GM20431 (cell line): ENCODE measurements around the gene RAB3C.
"Not testable (repeated sequence)": the region's sequence is repeated elsewhere in the genome, so short reads cannot be mapped to it uniquely, and the experiment has no call there.

Experiments
- in situ Hi-C: fragments of 300-500 bp; cut with MseI, MboI; formaldehyde crosslinking; loops from one replicate; pipeline ENCODE4 v1.15.0; 2020; ENCODE audit warnings: low sequenced_read_pairs; ENCODE audit not compliant: unreplicated experiment

The RAB3C gene

DNA sequence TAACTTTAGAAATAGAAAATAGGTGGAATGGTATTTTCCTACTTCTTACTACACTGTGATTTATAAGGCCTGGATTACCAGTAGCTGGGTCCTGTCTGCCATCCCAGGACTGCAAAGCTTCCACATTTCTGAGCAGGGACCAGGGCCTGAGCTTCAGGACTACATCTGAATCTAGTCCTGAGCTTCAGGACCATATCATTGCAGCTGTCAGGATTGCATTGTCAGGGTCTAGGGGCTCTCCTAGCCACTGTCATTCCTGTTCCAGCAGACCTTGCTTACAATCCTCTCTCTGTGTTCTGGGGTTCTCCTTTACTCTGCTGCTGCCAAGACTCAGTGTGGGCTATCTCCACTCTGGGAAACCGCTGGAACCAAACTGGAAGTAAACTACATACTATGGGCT, 16.3 kb downstream of the RAB3C start:
- in situ Hi-C loops, result no loop called here

DNA sequence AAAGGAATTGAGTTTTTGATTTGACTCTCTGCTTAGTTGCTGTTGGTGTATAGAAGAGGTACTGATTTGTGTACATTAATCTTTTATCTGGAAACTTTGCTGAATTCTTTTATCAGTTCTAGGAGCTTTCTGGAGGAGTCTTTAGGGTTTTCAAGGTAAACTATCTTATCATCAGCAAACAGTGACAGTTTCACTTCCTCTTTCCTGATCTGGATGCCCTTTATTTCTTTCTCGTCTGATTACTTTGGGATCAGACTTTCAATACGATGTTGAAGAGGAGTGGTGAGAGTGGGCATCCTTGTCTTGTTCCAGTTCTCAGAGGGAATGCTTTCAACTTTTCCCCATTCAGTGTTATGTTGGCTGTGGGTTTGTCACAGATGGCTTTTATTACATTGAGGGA, 17.7 kb downstream of the RAB3C start:
- in situ Hi-C loops, result not testable (repeated sequence)

DNA sequence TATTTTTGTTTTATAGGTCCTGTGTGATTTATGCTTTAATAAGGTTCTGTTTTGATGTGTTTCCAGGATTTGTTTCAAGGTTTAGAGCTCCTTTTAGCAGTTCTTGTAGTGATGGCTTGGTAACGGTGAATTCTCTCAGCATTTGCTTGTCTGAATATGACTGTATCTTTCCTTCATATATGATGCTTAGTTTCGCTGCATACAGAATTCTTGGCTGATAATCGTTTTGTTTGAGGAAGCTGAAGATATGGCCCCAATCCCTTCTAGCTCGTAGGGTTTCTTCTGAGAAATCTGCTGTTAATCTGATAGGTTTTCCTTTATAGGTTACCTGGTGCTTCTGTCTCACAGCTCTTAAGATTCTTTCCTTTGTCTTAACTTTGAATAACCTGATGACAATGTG, 20.0 kb downstream of the RAB3C start:
- in situ Hi-C loops, result not testable (repeated sequence)

DNA sequence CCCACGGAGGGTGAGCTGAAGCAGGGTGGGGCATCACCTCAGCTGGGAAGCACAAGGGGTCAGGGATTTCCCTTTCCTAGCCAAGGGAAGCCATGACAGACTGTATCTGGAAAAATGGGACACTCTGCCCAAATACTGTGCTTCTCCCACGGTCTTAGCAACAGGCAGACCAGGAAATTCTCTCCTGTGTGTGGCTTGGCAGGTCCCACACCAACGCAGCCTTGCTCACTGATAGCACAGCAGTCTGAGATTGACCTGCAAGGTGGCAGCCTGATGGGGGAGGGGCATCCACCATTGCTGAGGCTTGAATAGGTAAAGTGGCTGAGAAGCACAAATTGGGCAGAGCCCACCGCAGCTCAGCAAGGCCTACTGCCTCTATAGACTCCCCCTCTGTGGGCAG, 23.2 kb downstream of the RAB3C start:
- in situ Hi-C loops, result no loop called here

DNA sequence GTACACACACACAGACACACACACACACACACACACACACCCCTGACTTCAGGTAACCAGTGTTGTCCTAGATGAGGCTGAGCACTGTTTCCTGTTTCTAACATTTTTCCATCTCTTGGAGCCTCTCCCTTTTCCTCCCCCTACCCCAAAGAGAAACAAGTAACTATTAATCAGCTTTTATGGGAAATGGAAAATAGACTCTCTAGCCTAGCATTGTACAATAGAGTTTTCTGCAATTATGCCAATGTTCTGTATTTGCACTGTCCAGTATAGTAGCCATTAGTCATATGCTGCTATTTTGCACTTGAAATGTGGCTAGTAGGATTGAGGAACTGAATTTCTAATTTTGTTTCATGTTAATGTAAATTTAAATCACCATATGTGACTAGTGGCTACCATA, 33.1 kb downstream of the RAB3C start:
- in situ Hi-C loops, result no loop called here

DNA sequence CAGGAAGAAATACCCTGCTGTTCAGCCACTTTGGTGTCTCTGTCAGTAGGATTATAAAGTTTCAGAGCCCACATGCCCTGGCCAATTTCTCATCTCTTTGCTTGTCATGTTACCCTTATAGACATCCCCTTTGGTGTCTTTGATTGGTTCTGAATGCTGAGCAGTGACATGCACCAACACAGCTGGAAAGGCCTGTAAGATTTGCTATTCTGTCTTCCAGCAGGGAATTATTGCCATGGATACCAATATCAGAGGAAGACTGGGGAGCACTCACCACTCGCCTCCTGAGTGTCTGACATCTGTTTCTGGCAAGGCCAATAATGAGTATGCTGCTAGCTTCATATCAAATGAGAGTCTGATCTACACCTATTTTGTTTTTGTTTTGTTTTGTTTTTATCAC, 34.4 kb downstream of the RAB3C start:
- in situ Hi-C loops, result no loop called here

DNA sequence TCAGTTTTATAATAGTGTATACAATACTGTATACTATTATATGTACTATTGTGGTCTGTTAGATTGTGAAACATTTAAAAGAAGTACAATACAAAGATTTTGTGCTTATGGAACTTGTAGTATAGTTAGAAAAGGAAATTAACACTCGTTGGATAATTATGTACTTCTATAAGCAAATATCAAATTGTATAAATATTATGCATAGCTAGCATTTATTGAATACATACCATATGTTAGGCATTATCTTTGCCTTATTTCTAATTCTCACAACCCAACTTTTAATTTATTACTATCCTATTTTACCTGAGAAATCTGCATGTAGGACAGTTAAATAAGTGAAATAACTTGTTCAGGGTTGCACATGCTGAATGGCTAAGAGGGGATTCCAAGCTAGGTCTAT, 37.5 kb downstream of the RAB3C start:
- in situ Hi-C loops, result no loop called here

DNA sequence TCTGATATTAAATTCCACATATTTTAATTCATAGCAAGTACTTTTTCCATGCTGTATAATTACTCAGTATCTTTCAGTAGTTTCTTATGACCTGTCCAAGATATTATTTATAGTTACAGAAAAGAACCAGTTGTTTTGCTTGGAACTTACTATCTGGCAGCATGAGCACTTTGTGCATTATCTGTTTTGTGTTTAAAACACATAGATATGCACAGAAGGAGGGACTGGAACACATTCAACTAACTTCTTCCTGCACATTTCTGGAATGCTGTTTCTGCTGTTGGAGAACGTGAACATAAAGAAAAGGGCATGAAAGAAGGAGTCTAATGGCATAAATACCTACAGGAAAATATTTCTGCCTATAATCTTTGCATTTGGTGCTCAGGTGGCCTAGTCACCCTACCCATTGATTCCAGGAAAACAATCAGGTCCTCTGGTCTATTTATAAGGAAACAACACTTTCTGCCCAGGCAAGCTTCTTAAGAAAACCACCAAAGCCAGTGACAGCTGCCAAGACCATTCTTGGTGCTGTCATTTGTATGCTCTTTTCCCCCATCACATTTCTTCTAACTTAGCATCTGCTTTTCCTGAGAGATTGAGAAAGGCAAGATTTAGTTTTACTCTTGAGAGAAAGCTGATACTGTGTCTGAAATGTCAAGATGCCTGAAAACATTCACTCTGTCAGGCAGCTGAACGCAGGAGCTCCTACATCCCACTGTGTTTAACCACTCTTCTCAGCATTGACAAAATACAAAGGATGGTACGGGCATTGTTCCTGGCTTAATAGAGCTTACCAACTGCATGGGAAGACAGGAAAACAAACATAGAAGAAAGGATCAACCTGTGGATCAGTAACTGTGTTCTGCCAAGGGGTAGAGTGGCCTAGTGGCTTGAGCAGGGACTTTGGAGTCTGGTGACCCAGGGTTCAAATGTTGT, 40.3 kb downstream of the RAB3C start:
- in situ Hi-C loops, result no loop called here

DNA sequence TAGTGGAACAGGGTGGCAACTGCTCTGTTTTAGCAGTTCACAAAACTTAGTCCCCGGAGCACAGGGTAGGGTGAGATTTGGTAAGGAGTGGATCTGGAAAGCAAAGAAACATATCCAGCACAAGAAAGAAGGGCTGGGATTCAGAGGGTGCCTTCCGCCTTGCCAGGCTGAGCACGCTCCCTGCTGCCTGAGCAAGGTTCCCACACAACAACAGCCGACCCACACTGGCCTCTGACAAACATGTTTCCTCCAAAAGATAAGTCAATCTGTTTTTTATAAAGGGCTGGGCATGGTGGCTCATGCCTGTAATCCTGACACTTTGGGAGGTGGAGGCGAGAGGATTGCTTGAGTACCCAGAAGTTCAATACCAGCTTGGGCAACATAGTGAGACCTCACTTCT, 45.8 kb downstream of the RAB3C start:
- in situ Hi-C loops, result no loop called here

DNA sequence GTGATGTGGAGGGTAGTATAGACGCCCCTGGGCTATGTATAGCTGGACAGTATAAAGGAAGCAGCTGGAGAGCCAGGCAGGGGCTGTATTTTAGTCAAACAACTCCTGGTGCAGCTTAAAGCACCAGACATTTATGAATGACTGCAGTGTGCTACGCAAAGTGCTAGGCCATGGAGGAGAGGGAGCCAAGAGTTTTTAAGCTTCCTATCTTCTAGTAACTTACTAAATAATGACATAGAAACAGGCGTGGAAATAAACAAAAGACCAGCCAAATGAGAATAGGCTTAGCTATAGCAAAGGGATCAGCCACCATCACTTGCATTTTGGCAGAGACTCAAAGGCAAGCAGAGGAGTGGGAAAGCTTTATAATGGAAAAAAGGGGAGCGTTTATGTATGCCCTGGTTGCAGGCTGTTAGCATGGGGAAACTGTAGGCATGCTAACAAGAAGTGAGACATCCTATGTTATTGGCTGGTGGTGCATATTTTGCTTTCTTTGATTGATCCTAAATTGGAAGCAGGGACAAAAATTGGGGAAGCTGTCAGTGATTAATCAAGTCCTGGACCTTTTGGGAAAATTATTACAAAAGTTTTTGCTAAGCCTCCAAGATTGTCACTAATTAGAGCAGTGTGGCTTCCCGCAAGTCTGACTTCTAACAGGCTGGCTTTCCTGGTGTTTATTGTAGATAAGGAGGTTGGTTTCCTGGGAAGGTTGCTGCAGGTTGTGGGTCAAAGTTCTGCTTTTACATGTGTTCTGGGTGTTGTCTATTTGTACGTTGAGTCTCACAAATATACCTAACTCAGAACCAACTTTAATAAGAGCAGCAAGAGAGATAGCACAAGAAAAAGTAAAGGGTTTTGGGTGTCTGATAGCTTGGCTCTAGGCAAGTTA, 46.6 kb downstream of the RAB3C start:
- in situ Hi-C loops, result no loop called here

DNA sequence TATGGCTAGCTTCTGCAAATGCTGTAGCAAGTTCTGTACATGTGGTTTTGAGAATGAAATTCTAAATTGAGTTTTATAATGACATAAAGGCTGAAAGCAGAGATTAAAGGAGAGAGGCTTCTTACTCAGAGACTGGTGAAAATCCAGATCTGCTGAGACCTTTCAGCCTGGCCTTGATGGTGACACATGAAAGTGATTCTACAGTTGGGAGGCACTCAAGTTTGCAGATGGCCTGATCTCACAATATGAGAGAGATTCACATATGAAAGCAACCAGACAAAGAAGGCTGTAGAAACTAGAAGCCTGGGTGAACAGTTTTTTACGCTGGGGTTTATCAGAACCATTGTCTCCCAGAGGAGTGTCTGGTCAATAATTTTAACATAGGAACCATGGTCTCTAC, 49.0 kb downstream of the RAB3C start:
- in situ Hi-C loops, result no loop called here

DNA sequence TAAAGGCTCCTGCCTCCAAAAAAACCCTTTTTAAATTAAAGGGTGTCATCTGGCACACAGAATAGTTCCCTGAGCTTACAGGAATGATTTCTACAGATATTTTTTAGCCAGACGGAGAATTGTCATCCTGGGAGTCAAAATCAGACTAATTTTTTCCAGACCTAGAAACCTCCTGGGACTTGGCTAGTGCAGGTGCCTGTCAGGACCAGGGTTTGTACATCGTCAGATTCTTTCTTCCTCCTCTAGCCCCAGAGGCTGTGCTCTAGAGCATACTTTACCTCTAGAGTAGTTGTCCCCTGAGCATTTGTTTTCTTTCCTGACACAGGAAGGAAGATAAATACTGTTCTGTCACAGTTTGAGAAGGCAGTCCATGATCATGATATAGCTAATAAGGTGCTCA, 52.5 kb downstream of the RAB3C start:
- in situ Hi-C loops, result no loop called here

DNA sequence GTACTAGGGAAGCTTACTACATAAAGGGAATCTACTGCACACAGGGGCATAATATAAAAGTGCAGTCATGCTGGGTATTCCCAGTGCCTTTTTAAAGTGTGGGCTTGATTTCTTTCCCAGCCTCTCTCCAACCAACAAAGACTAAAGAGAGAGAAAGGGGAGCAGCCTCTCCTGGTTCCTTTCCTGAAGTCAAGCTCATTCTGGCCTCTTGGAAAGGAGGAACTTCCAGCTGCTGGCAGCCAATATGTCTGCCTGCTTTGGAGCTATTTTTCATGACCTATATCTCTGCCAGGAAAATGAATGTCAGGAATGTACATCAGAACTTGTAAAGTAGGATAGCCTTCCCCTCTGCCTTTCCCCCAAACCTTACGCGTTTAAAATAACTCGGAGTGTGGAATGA, 57.1 kb downstream of the RAB3C start:
- in situ Hi-C loops, result no loop called here

DNA sequence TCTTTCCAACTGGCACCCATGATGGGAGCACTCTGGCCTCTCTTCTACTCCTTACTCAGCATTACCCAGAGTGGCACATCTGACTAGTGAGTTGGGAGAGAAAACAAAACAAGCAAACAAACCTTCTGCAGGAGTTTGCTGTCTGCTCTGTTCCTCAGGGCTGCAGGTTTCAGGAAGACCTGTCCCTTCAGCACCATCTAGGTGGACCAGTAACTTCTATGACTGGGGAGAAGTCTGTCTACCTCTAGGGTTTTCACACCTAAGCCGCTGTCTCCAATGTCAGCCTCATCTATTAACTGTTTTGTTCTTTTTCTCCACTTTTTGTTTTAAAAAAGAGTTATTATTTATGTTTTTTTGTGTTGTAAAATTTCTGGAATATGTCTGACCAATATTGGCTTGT, 58.7 kb downstream of the RAB3C start:
- in situ Hi-C loops, result no loop called here

DNA sequence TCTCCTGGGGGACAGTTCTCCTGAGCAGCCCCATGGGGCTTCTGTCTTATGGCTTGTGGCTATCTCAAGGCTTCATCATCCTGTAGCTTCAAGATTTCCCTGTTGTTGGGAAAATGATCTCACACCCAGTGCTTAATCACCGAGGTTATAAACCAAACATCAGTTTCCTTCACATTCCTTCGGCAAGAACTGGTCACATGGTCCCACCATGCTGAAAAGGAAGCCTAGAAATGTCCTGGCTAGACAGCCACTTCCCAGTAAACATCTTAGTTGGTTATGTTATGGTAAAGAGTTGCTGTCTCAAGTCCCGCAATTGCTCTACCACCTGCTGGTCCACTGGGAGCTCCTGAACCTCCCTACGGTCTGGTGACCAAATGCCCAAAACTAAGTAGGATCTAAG, 66.0 kb downstream of the RAB3C start:
- in situ Hi-C loops, result no loop called here

DNA sequence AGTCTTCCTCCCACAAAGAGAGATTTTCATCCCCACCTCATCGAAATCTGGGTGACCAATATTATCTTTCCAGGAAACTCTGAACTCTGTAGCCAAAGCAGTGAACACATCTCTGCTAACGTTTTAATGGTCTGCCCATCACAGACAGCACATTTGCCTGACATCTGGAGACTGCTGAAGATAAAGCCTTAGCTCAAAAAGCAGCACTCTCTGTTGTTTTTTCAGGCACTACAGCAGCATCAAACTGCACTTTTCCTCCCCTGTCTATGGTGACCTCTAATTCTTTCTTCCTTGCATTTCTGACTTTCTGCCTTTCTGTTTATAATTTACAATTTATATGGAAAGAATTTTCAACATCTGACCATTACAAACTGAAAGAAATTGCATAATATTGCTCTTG, 66.8 kb downstream of the RAB3C start:
- in situ Hi-C loops, result no loop called here

DNA sequence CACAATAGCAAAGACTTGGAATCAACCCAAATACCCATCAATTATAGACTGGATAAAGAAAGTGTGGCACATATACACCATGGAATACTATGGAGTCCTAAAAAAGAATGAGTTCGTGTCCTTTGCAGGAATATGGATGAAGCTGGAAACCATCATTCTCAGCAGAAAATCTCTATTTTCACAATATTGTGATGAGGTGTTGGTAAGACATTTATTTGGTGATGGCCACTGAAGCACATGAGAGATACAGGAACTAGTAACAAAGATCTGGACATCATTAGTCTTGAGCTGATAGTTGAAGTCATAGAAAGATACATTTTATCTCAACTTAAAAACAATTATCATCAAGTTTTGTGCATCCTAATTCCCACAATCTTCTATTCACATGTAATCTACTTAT, 70.6 kb downstream of the RAB3C start:
- in situ Hi-C loops, result no loop called here

DNA sequence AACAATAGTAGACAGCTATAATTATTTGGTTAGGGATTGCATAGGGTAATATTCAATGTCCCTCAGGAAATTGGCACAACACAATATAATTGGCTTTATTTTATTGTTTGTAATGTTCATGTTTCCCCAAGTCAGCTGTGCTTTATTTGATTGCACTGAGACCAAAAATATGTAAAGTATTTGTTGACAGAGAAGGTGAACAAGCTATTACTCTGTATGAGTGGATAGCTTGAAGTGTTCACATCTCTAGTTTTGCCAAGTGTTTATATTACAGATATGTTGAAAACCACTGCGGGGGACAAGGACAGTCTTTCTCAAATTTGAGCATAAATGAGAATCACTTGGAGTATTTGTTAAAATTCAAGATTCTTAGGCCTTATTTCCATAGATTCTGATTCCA, 83.3 kb downstream of the RAB3C start:
- in situ Hi-C loops, result no loop called here

DNA sequence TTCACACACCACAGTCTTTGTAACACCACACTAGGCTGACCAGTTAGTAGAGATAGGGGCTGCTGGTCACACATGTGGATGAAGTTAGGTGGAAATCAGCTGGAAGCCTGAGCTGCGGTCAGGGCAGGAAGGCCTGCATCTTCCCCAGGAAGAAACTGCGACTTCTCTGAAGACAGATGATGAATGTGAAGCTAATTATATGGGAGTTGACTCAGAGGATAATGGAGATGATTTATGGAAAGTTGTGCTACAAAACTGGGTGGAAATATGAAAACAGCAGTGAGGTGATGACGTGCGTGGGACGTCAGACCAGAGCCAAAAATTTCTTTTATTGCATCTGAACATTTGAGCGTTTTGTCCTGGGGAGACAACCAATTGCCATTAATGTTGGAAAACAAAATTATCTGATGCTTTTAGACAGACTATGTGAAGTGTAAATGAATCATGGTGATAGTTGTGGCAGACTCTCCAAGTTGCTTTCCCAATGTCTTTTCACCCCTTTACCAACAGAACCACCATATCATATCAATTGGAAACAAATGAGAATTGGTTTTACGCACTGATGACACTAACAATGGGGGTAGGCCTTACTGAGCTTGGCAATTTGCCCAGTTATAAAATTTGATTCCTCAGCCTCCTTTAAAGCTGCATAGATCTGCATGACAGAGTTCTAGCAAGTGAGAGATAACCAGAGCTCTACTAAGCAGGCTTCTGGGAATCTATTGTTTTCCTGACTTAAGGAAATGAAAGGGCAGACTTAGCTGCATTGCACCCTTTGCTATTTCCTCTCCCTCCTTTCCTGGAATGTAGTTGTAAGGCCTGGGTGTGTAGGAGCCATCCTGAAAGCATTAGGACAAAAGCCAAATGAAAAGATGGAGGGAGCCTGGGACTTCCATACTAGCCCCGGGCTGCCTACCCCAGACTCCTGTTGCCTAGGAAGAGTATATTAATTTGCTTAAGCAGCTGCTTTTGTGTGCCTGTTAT, 84.0 kb downstream of the RAB3C start:
- in situ Hi-C loops, result no loop called here

DNA sequence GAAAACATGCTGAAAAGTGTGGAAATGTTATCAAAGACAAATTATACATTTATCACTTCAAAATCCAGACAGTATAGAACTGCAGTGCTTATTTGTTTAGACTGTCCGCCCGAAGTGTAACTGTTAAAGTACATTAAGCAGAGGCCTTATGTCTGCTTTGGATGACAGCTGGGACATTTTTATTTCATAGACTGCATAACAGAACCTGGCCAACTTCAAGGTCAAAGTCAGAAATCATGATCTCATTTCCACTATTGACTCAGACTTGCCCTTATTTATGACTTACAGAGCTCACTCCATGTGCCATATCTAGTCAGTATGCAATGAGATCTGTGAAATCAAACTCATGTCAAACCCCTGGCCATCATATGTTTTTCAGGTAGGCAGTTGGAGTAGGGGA, 87.7 kb downstream of the RAB3C start:
- in situ Hi-C loops, result no loop called here
